CD4-positive, alpha-beta memory T cell (primary cell): ENCODE results near the gene FTCDNL1. TPM values are rescaled to one million over a fixed set of nuclear protein-coding genes. Genes with fewer than 3 reads are reported as not detected.

ENCODE experiments used
- CTCF ChIA-PET: fragments of 350-600 bp; sonication (Branson Sonifier 250); formaldehyde crosslinking; loops from one replicate; lab custom pipeline; 2021; ENCODE audit warnings: inconsistent platforms; ENCODE audit not compliant: partially characterized antibody; lab: Charles Lee
- POLR2A ChIA-PET: fragments of 350-600 bp; sonication (Branson Sonifier 250); formaldehyde crosslinking; loops from one replicate; lab custom pipeline; 2021; ENCODE audit not compliant: partially characterized antibody; lab: Charles Lee
- DNase-seq, 5 donors: peaks; one replicate each; pipeline versions ENCODE4 v3.0.0 to v3.0.0-alpha.2; 2020 to 2022; ENCODE audit warnings: mixed read lengths in 1 of 5
- H3K27ac ChIP-seq: one replicate; pipeline ENCODE4 v1.7.0; 2013; ENCODE audit warnings: low read depth, low read length
- H3K27me3 ChIP-seq: 2 replicates; pipeline ENCODE4 v1.7.0; 2013; ENCODE audit warnings: mild to moderate bottlenecking, low read length, moderate library complexity; ENCODE audit not compliant: insufficient read depth
- H3K36me3 ChIP-seq: 2 replicates; pipeline ENCODE4 v1.7.0; 2013; ENCODE audit warnings: mild to moderate bottlenecking, low read length, moderate library complexity; ENCODE audit not compliant: insufficient read depth
- H3K4me1 ChIP-seq: 2 replicates; pipeline ENCODE4 v1.7.0; 2013; ENCODE audit warnings: mild to moderate bottlenecking, low read length, moderate library complexity; ENCODE audit not compliant: insufficient read depth
- H3K4me3 ChIP-seq, 2 donors: one replicate each; pipeline ENCODE4 v1.7.0; 2013; ENCODE audit warnings: low read length in 2 of 2, mild to moderate bottlenecking in 1 of 2
- H3K9me3 ChIP-seq, 2 donors: one replicate each; pipeline ENCODE4 v1.7.0; 2013; ENCODE audit warnings: low read length in 2 of 2, control low read depth in 1 of 2; ENCODE audit not compliant: control insufficient read depth in 1 of 2
- H3K27ac Mint-ChIP-seq, 7 donors: one replicate each; pipeline ENCODE4 v1.8.0; 2020 to 2021; ENCODE audit warnings: mixed read lengths in 7 of 7, mild to moderate bottlenecking in 6 of 7, inconsistent platforms in 3 of 7, moderate library complexity in 3 of 7
- H3K27me3 Mint-ChIP-seq, 2 donors: one replicate each; pipeline ENCODE4 v1.8.0; 2020 to 2021; ENCODE audit warnings: mixed read lengths in 2 of 2
- H3K36me3 Mint-ChIP-seq, 2 donors: one replicate each; pipeline ENCODE4 v1.8.0; 2020 to 2021; ENCODE audit warnings: mixed read lengths in 2 of 2, inconsistent platforms in 1 of 2, mild to moderate bottlenecking in 1 of 2
- H3K4me1 Mint-ChIP-seq, 4 donors: one replicate each; pipeline ENCODE4 v1.8.0; 2020 to 2021; ENCODE audit warnings: mixed read lengths in 4 of 4, mild to moderate bottlenecking in 1 of 4
- H3K4me3 Mint-ChIP-seq, 8 donors: one replicate each; pipeline ENCODE4 v1.8.0; 2020 to 2021; ENCODE audit warnings: mixed read lengths in 8 of 8, mild to moderate bottlenecking in 7 of 8, moderate library complexity in 6 of 8, inconsistent platforms in 3 of 8
- H3K9me3 Mint-ChIP-seq, 8 donors: one replicate each; pipeline ENCODE4 v1.8.0; 2020 to 2021; ENCODE audit warnings: mixed read lengths in 8 of 8, mild to moderate bottlenecking in 5 of 8, inconsistent platforms in 3 of 8, moderate library complexity in 1 of 8
- intact Hi-C: fragments of 100-400 bp; cut with micrococcal nuclease; formaldehyde crosslinking; loops from one replicate; pipeline ENCODE4 v1.15.1; 2023
- polyA plus RNA-seq, 2 donors: library from polyadenylated mRNA; unstranded; fragments of 300-500 nt; fragmentation: Illumina TruSeq; gene quantifications; one replicate each; pipeline ENCODE4 v1.2.3, GENCODE V29; 2021
- total RNA-seq, 2 experiments: library from RNA; stranded (reverse); gene quantifications; one replicate each; pipeline ENCODE4 v1.2.3, GENCODE V29; 2021

Gene FTCDNL1
- total and polyA plus RNA-seq, 4 experiments from 2014 or later = 1.6 to 2.7 (median 2.1) TPM

GRCh38 chr2:199870581-199870980 lies 19.6 kb upstream of the FTCDNL1 start:
- H3K4me3 ChIP-seq = no peak overlapping the region
- H3K9me3 ChIP-seq = no peaks in the 10 kb centered on the region
- ChIA-PET POLR2A (no interaction called here), CTCF (interaction anchor here (1.2 kb wide), 1 partner anchor 9 kb away, joined by 4 read pairs; no protein-coding TSS in a partner anchor)
- no peaks in the 10 kb centered on the region for H3K36me3 ChIP-seq
- H3K27ac Mint-ChIP-seq = no peak overlapping the region
- H3K4me3 Mint-ChIP-seq = no peak overlapping the region
- DNase-seq = no peak
- H3K36me3 Mint-ChIP-seq = peaks cover 0 to 7% of the 10 kb centered on the region in 2 donors
- no peaks in the 10 kb centered on the region for H3K27me3 ChIP-seq
- H3K4me1 ChIP-seq = no peaks in the 10 kb centered on the region
- peaks cover 17 to 21% of the 10 kb centered on the region in 2 donors for H3K27me3 Mint-ChIP-seq
- no peaks in the 10 kb centered on the region for H3K4me1 Mint-ChIP-seq
- no peak overlapping the region for H3K27ac ChIP-seq
- H3K9me3 Mint-ChIP-seq = peaks cover 0 to 19% (median 14%) of the 10 kb centered on the region in 8 donors
- intact Hi-C loops = no loop called here

DNA sequence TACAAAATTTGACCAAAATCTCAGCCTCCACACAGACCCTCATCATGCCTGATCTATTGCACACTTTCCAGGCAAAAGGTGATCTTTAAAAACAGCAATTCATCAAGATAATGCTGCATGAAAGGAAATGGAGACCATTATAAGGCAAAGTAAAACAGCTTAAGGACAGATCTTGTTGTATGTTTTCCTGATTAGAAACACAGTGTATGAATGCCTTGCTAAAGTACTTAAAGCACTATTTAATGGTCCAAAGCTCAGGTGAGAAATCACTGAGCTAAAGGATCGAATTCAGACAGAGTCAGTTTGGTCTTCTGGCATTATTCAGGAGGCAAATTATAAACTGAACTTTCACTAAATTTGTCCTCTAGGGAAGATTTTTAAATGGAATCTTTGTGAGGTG lies 18.7 kb upstream of the FTCDNL1 start:
- Histone ChIP-seq H3K4me1 (no peaks in the 10 kb centered on the region), H3K27ac (no peak overlapping the region), H3K36me3 (no peaks in the 10 kb centered on the region), H3K4me3 (no peak overlapping the region), H3K9me3 (no peaks in the 10 kb centered on the region), H3K27me3 (peaks cover 4% of the 10 kb centered on the region)
- CTCF ChIA-PET = interaction anchor here (1.6 kb wide), 1 partner anchor 10 kb away, joined by 3 read pairs; no protein-coding TSS in a partner anchor
- no peak for DNase-seq
- H3K27me3 Mint-ChIP-seq = peaks cover 13 to 17% of the 10 kb centered on the region in 2 donors
- peaks cover 0 to 7% of the 10 kb centered on the region in 2 donors for H3K36me3 Mint-ChIP-seq
- H3K9me3 Mint-ChIP-seq = peaks cover 0 to 11% (median 9%) of the 10 kb centered on the region in 8 donors
- no peak overlapping the region for H3K27ac Mint-ChIP-seq
- H3K4me1 Mint-ChIP-seq = no peaks in the 10 kb centered on the region
- H3K4me3 Mint-ChIP-seq = no peak overlapping the region
- intact Hi-C loops = no loop called here
- POLR2A ChIA-PET = no interaction called here

GRCh38 chr2:199869227-199869541 lies 18.2 kb upstream of the FTCDNL1 start:
- intact Hi-C loops = no loop called here

DNA sequence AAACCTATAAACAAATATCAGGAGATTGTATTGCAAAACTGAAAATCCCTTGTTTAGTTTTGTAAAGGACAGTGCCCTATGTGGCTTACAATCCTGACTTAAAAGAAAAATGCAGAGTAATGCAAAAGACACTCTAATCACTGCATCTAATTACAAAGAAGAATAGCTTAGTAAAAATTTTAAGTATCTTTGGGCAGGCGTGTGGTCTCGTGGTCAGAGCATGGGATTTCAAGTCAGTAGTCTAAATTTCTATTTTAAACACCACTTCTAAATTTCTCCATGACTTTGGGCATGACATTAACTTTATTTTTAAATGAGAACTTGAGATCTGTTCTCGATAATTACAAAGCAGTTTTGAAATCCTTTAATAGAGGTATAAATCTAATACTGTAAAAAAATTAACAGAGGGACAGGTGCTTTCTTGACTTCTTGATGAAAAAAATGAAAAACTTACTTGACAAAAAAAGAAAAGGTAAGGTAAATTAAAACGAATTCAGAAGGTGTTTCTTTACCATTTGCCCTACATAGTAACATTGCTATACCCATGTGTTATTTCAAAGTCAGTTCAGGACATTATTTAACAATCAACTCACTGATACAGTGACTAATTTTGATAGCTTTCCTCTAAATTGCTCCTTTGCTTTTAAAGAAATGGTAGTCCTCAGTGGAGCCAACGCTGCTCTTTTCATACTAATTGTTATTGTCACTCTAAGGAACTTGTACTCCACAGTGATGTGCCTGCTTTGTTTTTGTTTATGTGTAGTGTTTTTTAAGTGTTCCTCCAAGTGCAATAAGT lies 17.6 kb upstream of the FTCDNL1 start:
- Histone ChIP-seq H3K36me3 (no peaks in the 10 kb centered on the region), H3K4me3 (no peak overlapping the region), H3K27me3 (peaks cover 4% of the 10 kb centered on the region), H3K9me3 (no peaks in the 10 kb centered on the region), H3K4me1 (no peaks in the 10 kb centered on the region), H3K27ac (no peak overlapping the region)
- intact Hi-C loops = no loop called here
- no peaks in the 10 kb centered on the region for H3K4me1 Mint-ChIP-seq
- POLR2A ChIA-PET = no interaction called here
- H3K36me3 Mint-ChIP-seq = no peaks in the 10 kb centered on the region
- no peak overlapping the region for H3K27ac Mint-ChIP-seq
- CTCF ChIA-PET = interaction anchor here (1.6 kb wide), 1 partner anchor 9 kb away, joined by 3 read pairs; no protein-coding TSS in a partner anchor
- no peak overlapping the region for H3K4me3 Mint-ChIP-seq
- peaks cover 0 to 1% (median 0%) of the 10 kb centered on the region in 8 donors for H3K9me3 Mint-ChIP-seq
- peaks cover 12 to 15% of the 10 kb centered on the region in 2 donors for H3K27me3 Mint-ChIP-seq
- DNase-seq = no peak

More at GRCh38 chr2:199869227-199869541, 18.2 kb upstream of the FTCDNL1 start:
- Histone ChIP-seq H3K27ac (no peak overlapping the region), H3K4me3 (no peak overlapping the region), H3K27me3 (peaks cover 4% of the 10 kb centered on the region), H3K4me1 (no peaks in the 10 kb centered on the region), H3K9me3 (no peaks in the 10 kb centered on the region), H3K36me3 (no peaks in the 10 kb centered on the region)
- Mint-ChIP-seq H3K4me3 (no peak overlapping the region), H3K27me3 (peaks cover 13 to 16% of the 10 kb centered on the region in 2 donors), H3K9me3 (peaks cover 0 to 6% (median 5%) of the 10 kb centered on the region in 8 donors), H3K4me1 (no peaks in the 10 kb centered on the region), H3K36me3 (peaks cover 0 to 4% of the 10 kb centered on the region in 2 donors), H3K27ac (no peak overlapping the region)
- DNase-seq = no peak
- ChIA-PET POLR2A (no interaction called here), CTCF (interaction anchor here (1.6 kb wide), 1 partner anchor 10 kb away, joined by 3 read pairs; no protein-coding TSS in a partner anchor)

- Histone ChIP-seq H3K4me3 (no peak overlapping the region), H3K27ac (no peak overlapping the region), H3K27me3 (peaks cover 4% of the 10 kb centered on the region), H3K36me3 (no peaks in the 10 kb centered on the region), H3K4me1 (no peaks in the 10 kb centered on the region), H3K9me3 (no peaks in the 10 kb centered on the region)
- intact Hi-C loops = no loop called here
- H3K27ac Mint-ChIP-seq = no peak overlapping the region
- POLR2A ChIA-PET = no interaction called here
- peaks cover 16 to 21% of the 10 kb centered on the region in 2 donors for H3K27me3 Mint-ChIP-seq
- no peaks in the 10 kb centered on the region for H3K9me3 Mint-ChIP-seq
- peaks cover 0 to 1% (median 0%) of the 10 kb centered on the region in 4 donors for H3K4me1 Mint-ChIP-seq
- no peaks in the 10 kb centered on the region for H3K36me3 Mint-ChIP-seq
- no peak for DNase-seq
- no peak overlapping the region for H3K4me3 Mint-ChIP-seq
- CTCF ChIA-PET = no interaction called here
Observed at GRCh38 chr2:199865905-199866304, 14.9 kb upstream of the FTCDNL1 start.

DNA sequence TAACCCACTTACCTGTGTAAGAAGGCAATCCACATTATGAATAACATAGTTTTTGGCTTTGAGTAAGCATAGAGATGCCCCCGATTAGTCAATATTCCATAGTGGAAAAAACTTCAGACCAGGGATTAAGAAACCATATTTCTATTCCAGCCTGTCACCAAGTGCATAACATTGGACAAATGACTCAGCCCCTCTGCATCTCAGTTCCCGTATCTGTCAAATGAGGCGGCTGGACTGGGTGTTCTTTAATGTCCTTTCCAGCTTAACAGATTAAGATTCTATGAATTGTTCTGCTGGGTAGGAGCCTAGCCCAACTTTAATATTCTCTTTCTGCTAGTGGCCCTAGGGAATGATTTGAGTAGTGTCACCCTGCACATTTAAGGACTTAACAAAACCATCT lies 11.8 kb upstream of the FTCDNL1 start:
- no peaks in the 10 kb centered on the region for H3K9me3 Mint-ChIP-seq
- H3K36me3 Mint-ChIP-seq = no peaks in the 10 kb centered on the region
- ChIA-PET CTCF (interaction anchor here (2.7 kb wide), 1 partner anchor 158 kb away, joined by 11 read pairs; no protein-coding TSS in a partner anchor), POLR2A (no interaction called here)
- DNase-seq = no peak
- intact Hi-C loops = no loop called here
- Histone ChIP-seq H3K4me1 (no peaks in the 10 kb centered on the region), H3K4me3 (no peak overlapping the region), H3K9me3 (no peaks in the 10 kb centered on the region), H3K36me3 (no peaks in the 10 kb centered on the region), H3K27me3 (peaks cover 4% of the 10 kb centered on the region), H3K27ac (no peak overlapping the region)
- peaks cover 11 to 24% of the 10 kb centered on the region in 2 donors for H3K27me3 Mint-ChIP-seq
- no peak overlapping the region for H3K4me3 Mint-ChIP-seq
- H3K27ac Mint-ChIP-seq = no peak overlapping the region
- peaks cover 0 to 1% (median 0%) of the 10 kb centered on the region in 4 donors for H3K4me1 Mint-ChIP-seq

GRCh38 chr2:199861132-199861774 lies 10.3 kb upstream of the FTCDNL1 start:
- intact Hi-C loops = loop anchor here (1.0 to 2.0 kb wide), 2 partner anchors 10 to 1546 kb away; partner anchors contain the start of gene FTCDNL1
- H3K36me3 Mint-ChIP-seq = no peaks in the 10 kb centered on the region
- no peak overlapping the region for H3K27ac Mint-ChIP-seq
- no peak overlapping the region for H3K4me3 ChIP-seq
- no peak overlapping the region for H3K4me3 Mint-ChIP-seq
- peaks cover 0 to 1% (median 0%) of the 10 kb centered on the region in 4 donors for H3K4me1 Mint-ChIP-seq
- H3K27ac ChIP-seq = no peak overlapping the region
- DNase-seq = peak in 4 of 5 donors; percentile 5 to 11 (median 6)
- H3K4me1 ChIP-seq = no peaks in the 10 kb centered on the region
- ChIA-PET POLR2A (no interaction called here), CTCF (interaction anchor here (0.6 to 2.7 kb wide), 6 partner anchors 9 to 616 kb away, joined by 3 to 11 read pairs (median 4); no protein-coding TSS in a partner anchor)
- H3K9me3 Mint-ChIP-seq = no peaks in the 10 kb centered on the region
- no peaks in the 10 kb centered on the region for H3K36me3 ChIP-seq
- H3K27me3 Mint-ChIP-seq = peaks cover 13 to 20% of the 10 kb centered on the region in 2 donors
- H3K9me3 ChIP-seq = no peaks in the 10 kb centered on the region
- H3K27me3 ChIP-seq = peaks cover 4% of the 10 kb centered on the region
